ENCODE results near the gene CEP95.

The CEP95 gene

DNA sequence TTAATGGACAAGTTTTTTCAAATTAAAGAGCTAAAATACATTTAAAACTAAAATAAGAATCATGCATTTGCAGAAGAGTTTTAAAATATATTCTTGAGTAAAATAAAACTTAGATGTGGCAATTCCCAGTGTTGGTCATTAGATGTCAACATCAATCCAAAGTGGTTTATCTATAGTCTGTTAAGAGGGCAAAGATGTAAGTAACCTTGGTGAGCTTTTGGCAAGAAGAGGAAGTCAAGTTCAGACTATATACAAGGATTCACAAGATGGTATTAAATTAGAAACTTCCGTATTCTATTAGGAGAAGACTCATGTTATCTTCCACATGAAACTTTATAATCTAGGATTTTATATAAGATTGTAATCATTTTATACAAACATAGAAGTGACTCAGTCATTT lies 73.1 kb downstream of the CEP95 start:
- DNase-seq, result no peak

GRCh38 chr17:64580384-64581315 lies 73.9 kb downstream of the CEP95 start:
- no peak for DNase-seq

DNA sequence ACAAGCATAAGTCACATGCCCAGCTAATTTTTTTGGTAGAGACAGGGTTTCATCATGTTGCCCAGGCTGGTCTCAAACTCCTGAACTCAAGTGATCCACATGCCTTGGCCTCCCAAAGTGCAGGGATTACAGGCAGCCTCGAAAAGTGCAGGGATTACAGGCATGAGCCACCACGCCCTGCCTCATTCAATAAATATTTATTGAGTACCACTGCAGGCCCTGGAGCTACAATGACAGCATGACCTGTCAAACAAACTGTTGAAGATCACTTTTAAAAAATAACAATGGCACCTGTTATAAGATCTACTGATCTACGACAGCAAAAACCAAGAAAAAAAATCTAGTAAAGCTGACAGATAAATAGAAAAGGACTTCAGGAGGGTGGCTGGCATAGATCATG lies 76.3 kb downstream of the CEP95 start:
- DNase-seq, result no peak

DNA sequence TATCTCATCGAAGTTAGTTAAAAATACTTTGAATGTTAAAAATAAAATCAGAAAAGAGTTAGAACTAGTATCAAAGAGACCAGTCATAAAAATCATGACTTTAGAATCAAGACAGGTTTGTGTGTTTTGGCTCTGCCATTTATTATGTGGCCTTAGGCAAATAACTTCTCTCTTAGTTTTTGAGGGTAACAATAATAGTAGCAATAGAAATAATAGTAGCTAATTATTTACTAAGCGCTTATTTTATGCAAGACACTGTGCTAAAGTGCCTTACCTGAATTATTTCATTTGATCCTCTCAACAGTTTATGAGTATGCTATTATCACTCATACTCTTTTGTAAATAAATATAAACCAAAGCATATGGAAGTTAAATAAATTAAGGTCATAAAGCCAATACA lies 78.4 kb downstream of the CEP95 start:
- DNase-seq, result no peak
